Liver (tissue), 9 donors: ENCODE measurements around the gene EIPR1. TPM values are rescaled to one million over a fixed set of nuclear protein-coding genes. Genes with fewer than 3 reads are reported as not detected.

Experiments
- DNase-seq: peaks from one replicate; pipeline ENCODE4 v3.0.0-alpha.2; 2017; ENCODE audit warnings: low spot score
- H3K27ac ChIP-seq, 2 donors: one replicate each; pipeline ENCODE4 v1.7.0; 2013; ENCODE audit warnings: inconsistent platforms in 2 of 2, low read length in 2 of 2, control low read depth in 1 of 2, low read depth in 1 of 2, mild to moderate bottlenecking in 1 of 2
- H3K27me3 ChIP-seq, 4 donors: one replicate each; pipeline versions ENCODE4 v1.6.1 to v1.7.0; 2013; ENCODE audit warnings: low read length in 3 of 4, inconsistent platforms in 1 of 4, mild to moderate bottlenecking in 1 of 4, moderate library complexity in 1 of 4; ENCODE audit not compliant: control insufficient read depth in 4 of 4, insufficient read depth in 4 of 4
- H3K36me3 ChIP-seq, 4 donors: one replicate each; pipeline versions ENCODE4 v1.6.1 to v1.7.0; 2013; ENCODE audit warnings: low read length in 3 of 4, mild to moderate bottlenecking in 3 of 4, low read depth in 1 of 4, moderate library complexity in 1 of 4; ENCODE audit not compliant: control insufficient read depth in 4 of 4, insufficient read depth in 3 of 4
- H3K4me1 ChIP-seq, 4 donors: one replicate each; pipeline versions ENCODE4 v1.6.1 to v1.7.0; 2013; ENCODE audit warnings: low read length in 3 of 4, mild to moderate bottlenecking in 3 of 4, moderate library complexity in 1 of 4; ENCODE audit not compliant: control insufficient read depth in 4 of 4, insufficient read depth in 4 of 4
- H3K4me3 ChIP-seq, 3 donors: one replicate each; pipeline versions ENCODE4 v1.6.1 to v1.7.0; 2013; ENCODE audit warnings: low read length in 3 of 3, control low read depth in 1 of 3, low read depth in 1 of 3, mild to moderate bottlenecking in 1 of 3
- H3K9ac ChIP-seq, 2 donors: one replicate each; pipeline ENCODE4 v1.7.0; 2013; ENCODE audit warnings: low read length in 2 of 2, mild to moderate bottlenecking in 2 of 2, moderate library complexity in 2 of 2, control low read depth in 1 of 2, low read depth in 1 of 2
- H3K9me3 ChIP-seq, 4 donors: one replicate each; pipeline versions ENCODE4 v1.6.1 to v1.7.0; 2013; ENCODE audit warnings: low read length in 3 of 4; ENCODE audit not compliant: control insufficient read depth in 4 of 4
- ATF3 ChIP-seq: IDR thresholded peaks from 2 replicates; pipeline ENCODE4 v1.6.1; 2016; ENCODE audit warnings: antibody characterized with exemption
- CTCF ChIP-seq: fragments of 150-350 bp; IDR thresholded peaks from 2 replicates; pipeline ENCODE4 v1.5.1; 2017; ENCODE audit warnings: improper control_type of control experiment, low read depth, low read length; ENCODE audit not compliant: missing input control
- EGR1 ChIP-seq, 2 donors: IDR thresholded peaks; 2 replicates each; pipeline ENCODE4 v1.6.1; 2016 to 2018; ENCODE audit warnings: antibody characterized with exemption in 2 of 2, low read depth in 2 of 2
- FOXA2 ChIP-seq: IDR thresholded peaks from 2 replicates; pipeline ENCODE4 v1.6.1; 2016; ENCODE audit warnings: antibody characterized with exemption
- HNF4A ChIP-seq, 2 donors: conservative IDR thresholded peaks; 2 replicates each; pipeline ENCODE4 v1.6.1; 2016; ENCODE audit warnings: antibody characterized with exemption in 2 of 2, mild to moderate bottlenecking in 2 of 2
- HNF4G ChIP-seq: IDR thresholded peaks from 2 replicates; pipeline ENCODE4 v1.6.1; 2016; ENCODE audit warnings: antibody characterized with exemption
- MAX ChIP-seq: IDR thresholded peaks from 2 replicates; pipeline ENCODE4 v1.6.1; 2016; ENCODE audit warnings: antibody characterized with exemption
- NR2F2 ChIP-seq: IDR thresholded peaks from 2 replicates; pipeline ENCODE4 v1.6.1; 2016; ENCODE audit warnings: antibody characterized with exemption
- RAD21 ChIP-seq, 2 donors: IDR thresholded peaks; 2 replicates each; pipeline ENCODE4 v1.6.1; 2016; ENCODE audit warnings: antibody characterized with exemption in 2 of 2, mild to moderate bottlenecking in 2 of 2
- REST ChIP-seq: IDR thresholded peaks from 2 replicates; pipeline ENCODE4 v1.6.1; 2016; ENCODE audit warnings: antibody characterized with exemption, mild to moderate bottlenecking
- RXRA ChIP-seq, 2 donors: IDR thresholded peaks; 2 replicates each; pipeline ENCODE4 v1.6.1; 2017 to 2018; ENCODE audit warnings: antibody characterized with exemption in 2 of 2, mild to moderate bottlenecking in 1 of 2
- SP1 ChIP-seq: IDR thresholded peaks from 2 replicates; pipeline ENCODE4 v1.6.1; 2018; ENCODE audit warnings: antibody characterized with exemption, mild to moderate bottlenecking
- ZBTB33 ChIP-seq: IDR thresholded peaks from 2 replicates; pipeline ENCODE4 v1.6.1; 2016; ENCODE audit warnings: antibody characterized with exemption
- WGBS: extraction: QIAGEN DNeasy Blood & Tissue Kit; methylation state at CpG from one replicate; pipeline ENCODE4 v1.1.7; 2013; 5-methylcytosine and 5-hydroxymethylcytosine counted together
- polyA plus RNA-seq, 2 donors: library from polyadenylated mRNA; stranded (reverse) in 1 of 2; unstranded in 1 of 2; fragments of 200-250 nt in 1 of 2; fragments of >200 nt in 1 of 2; fragmentation: Nextera tagmentation in 1 of 2; extraction: Ambion mirVana in 1 of 2; gene quantifications; one replicate each; pipeline versions ENCODE4 v1.2.1 to v1.2.3, GENCODE V29; 2013 to 2015
- total RNA-seq, 2 donors: library from RNA; depleted of rRNA; stranded (reverse); fragments of >200 nt; gene quantifications; one replicate each; pipeline ENCODE4 v1.2.3, GENCODE V29; 2014
- donor health status: healthy.
- donor health status: healthy.
- donor health status: healthy.
- donor health status: healthy.
- donor health status: healthy.

EIPR1 gene
- total and polyA plus RNA-seq, 4 donors: 7.6 to 12.1 (median 11.4) TPM

GRCh38 chr2:3289971-3290370, 87.6 kb downstream of the EIPR1 start:
- no peak overlapping the region for H3K4me3 ChIP-seq
- no peaks in the 10 kb centered on the region for H3K4me1 ChIP-seq
- no peaks in the 10 kb centered on the region for H3K27me3 ChIP-seq
- H3K27ac ChIP-seq: no peak overlapping the region
- no peaks in the 10 kb centered on the region for H3K9me3 ChIP-seq
- H3K9ac ChIP-seq: no peak overlapping the region
- WGBS: 98% methylated on average over 8 of the region's 8 CpGs
- H3K36me3 ChIP-seq: no peaks in the 10 kb centered on the region
- DNase-seq: no peak
- TF ChIP-seq EGR1 (IDR thresholded peaks at IDR 0.05; ENCODE audit: low read depth in 2 of 2): no peak
- no peak for TF ChIP-seq CTCF
- no peak for TF ChIP-seq RAD21 (IDR thresholded peaks at IDR 0.05)
- TF ChIP-seq ZBTB33: no peak
- TF ChIP-seq MAX: no peak
- TF ChIP-seq HNF4G: no peak

- no peak overlapping the region for H3K27ac ChIP-seq
- no peaks in the 10 kb centered on the region for H3K4me1 ChIP-seq
- no peaks in the 10 kb centered on the region for H3K9me3 ChIP-seq
- 97% methylated on average over 15 of the region's 15 CpGs for WGBS
- no peak for TF ChIP-seq FOXA2
- TF ChIP-seq REST: no peak
- no peak for TF ChIP-seq SP1
- no peak for TF ChIP-seq HNF4A (conservative IDR thresholded peaks at IDR 0.05)
- TF ChIP-seq NR2F2: no peak
- TF ChIP-seq RXRA (IDR thresholded peaks at IDR 0.05): no peak
- no peak for TF ChIP-seq ATF3
- TF ChIP-seq EGR1 (IDR thresholded peaks at IDR 0.05; ENCODE audit: low read depth in 2 of 2): no peak
- DNase-seq: no peak
- no peaks in the 10 kb centered on the region for H3K27me3 ChIP-seq
- no peak overlapping the region for H3K4me3 ChIP-seq
- H3K9ac ChIP-seq: no peak overlapping the region
- H3K36me3 ChIP-seq: no peaks in the 10 kb centered on the region
Measured at GRCh38 chr2:3289526-3289925, 88.1 kb downstream of the EIPR1 start.
